ACHN (cell line): Measurements from ENCODE around the gene CCDC186.

Experiments used
- DNase-seq: peaks from one replicate; pipeline ENCODE4 v3.0.0-alpha.2; 2015
- in situ Hi-C: cut with HindIII; loops from 2 replicates; pipeline ENCODE4 v1.10.0; 2017; ENCODE audit warnings: low sequenced_read_pairs, low pct_ligation_motif_present, low pct_unique_long_range_greater_than_20kb

Gene CCDC186

DNA sequence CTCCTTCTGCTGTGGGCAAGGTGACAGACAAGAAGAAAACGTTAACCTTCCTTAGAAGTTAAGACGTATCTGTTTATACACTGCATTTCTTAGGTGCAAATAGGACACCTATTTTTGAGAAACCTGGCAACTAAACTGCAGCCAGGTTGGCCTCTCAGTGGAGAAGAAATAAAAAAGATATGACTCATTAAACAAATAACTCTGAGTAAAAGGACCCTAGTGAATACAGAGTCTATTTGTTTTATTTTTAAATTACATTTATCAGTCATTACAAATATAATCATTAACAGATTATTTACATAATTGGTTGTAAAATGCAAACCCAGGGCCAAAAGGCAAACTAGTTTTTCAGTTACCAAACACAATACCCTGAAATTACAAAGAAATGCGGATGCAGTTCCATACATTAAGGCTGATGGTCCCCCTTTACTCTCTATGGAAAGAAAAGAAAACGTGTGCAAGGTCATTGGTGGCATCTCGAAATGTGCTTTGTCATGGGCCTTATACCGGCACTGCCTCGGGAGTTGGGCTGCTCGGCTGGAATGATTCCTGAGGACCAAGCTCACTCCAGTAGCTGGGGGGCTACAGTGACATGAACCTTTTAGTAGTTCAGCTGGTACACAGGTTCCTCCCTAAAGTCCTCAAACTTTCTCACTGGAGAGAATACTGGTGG, 92.0 kb downstream of the CCDC186 start:
- in situ Hi-C loops: no loop called here
- no peak for DNase-seq

DNA sequence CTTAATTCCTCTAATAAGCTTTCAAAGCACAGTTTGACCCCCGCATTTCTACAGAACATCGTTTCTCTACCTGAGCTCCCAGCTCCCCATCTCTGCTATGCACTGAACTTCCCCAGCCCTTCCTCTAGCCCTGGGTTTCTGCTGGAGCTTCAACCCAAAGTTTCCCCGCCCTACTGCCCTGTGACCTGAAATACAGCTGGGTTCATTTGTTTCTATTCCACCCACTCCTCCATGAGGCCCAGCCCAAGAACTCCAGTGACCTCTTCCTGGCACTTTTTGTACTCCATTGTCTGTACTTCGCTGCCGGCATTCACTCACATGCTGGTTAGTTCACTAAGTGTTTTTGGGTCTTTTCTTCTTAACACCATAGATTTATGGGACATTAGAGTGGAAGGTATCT, 94.6 kb downstream of the CCDC186 start:
- DNase-seq: no peak
- in situ Hi-C loops: no loop called here

DNA sequence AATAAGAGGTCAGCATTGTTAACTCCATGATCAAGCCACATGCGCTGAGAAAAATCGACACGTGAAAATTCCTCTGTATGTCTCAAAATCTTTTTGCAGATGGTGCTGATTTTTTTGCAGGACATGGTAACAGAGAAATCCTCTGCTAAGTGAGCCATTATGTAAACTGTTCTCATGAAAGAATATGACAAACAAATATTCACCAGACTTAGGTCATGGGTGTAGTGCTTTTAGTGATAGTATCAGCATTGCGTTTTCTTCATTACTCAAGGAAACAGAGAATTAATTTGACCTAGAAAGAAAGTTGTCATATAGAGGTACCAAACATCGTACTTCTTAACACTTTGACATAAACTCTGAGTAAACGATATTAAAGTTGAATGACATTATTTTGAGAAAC, 95.7 kb downstream of the CCDC186 start:
- in situ Hi-C loops: no loop called here
- DNase-seq: no peak

DNA sequence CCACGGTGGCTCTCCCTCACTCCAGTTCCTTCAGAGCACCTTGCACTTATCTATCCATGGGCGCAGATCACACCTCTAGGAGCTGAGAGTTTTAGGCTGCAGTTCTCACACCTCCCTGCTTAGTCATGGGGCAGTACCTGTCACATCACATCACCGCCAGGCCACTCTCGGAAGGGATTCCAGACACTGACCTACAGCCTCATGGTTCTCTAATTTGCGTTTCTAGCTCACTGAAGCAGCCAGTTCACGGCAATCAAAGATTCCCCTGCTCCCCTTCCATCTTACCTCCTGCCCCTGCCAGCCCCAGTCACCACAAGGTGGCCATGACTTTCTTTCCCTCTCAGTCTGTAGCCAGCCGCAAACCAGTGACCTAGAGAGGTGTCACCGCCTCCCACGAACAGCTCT, 96.2 kb downstream of the CCDC186 start:
- in situ Hi-C loops: no loop called here

DNA sequence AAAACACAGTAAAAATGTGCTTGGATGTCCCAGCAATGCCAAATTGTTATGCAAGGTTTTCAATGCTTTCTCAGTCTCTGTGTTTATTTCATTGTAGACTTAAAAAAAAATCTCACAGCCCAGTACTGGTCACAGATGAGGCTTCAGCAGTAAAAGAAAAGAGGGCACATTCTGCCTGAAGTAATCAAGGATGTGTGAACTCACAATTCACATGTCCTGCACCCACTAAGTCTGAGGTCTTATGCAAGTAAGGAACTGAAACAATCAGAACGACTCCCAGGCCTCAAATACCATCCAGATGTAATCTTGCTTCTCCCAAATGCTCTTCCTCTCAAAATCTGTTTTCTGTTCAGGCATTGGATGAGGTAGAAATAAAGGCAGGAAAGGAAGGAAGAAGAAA, 96.7 kb downstream of the CCDC186 start:
- DNase-seq: no peak
- in situ Hi-C loops: no loop called here

More for the DNA sequence above, 96.2 kb downstream of the CCDC186 start:
- no peak for DNase-seq

DNA sequence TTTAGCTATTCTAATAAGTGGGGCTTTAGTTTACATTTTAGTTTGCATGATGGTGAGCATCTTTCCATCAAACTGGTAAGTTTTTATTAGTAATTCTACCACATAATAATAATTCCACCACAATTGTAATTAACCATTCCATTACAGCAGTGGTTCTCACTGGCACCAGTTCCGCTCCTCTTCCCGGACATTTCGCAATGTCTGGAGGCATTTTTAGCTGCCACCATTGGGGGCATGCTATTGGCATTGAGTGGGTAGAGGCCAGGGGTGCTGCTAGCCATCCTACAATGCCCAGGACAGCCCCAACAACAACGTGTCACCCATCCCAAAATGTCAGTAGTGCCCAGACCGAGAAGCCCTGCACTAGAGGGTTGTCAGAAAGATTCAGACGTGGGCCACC, 98.9 kb downstream of the CCDC186 start:
- in situ Hi-C loops: no loop called here
- DNase-seq: no peak

DNA sequence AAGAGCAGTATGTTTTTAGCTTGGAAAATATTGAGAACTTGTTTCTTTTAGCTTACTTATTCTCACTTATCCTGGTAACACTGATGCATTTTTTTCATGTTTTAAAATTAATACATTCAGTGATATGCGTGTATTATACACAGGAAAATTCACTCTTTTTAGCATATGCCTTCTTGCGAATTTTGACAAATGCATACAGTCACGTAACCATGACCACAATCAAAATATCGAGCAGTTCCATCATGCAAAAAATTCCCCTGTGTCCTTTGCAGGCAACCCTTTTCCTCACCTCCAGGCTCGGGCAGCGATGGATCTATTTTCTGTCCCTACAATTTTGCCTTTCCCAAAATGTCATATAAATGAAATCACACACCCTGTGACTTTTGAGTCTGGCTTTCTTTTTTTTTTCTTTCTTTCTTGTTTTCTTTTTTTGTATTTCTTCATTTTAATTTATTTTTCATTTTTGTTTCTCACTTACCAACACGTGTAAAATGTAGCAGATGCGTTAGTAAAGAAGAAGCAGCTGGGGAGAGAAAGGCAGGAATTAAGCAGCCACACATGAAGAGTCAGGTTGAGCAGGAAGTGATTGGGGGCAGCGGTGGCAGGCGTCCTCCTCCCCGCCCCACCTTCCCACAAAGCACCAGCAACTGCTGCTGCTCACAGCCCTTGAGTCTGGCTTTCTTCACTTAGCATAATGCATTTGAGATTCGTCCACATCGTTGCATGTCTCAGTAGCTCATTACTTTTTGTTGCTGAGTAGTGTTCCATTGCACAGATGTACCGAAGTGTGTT, 100.4 kb downstream of the CCDC186 start:
- DNase-seq: no peak
- in situ Hi-C loops: no loop called here

DNA sequence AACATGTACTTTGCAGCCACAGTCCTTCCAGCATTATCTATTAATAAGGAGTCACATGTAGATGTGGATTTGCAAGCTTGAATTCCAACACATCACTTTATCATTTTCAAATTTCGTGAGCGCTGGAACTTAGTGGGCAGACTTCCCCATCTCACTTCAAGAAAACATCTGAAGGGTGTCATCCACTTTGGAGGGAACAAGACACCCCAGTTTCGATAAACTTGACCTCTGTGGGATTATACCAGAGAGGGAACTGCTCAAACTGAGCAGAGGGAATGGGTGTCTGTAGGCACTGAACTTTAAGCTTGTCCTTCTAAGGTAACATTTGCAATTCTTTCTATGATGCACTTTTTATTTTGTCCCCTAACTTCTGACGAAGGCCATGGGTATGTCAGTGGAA, 102.8 kb downstream of the CCDC186 start:
- in situ Hi-C loops: no loop called here

More for the DNA sequence above, 102.8 kb downstream of the CCDC186 start:
- no peak for DNase-seq
